ENCODE results near the gene MRPL53. TPM values are rescaled to one million over a fixed set of nuclear protein-coding genes. Genes with fewer than 3 reads are reported as not detected.

The MRPL53 gene
- total and polyA plus RNA-seq, 2 of the 13 experiments (the other 11 are each of a cell fraction or from before 2014, with no cell fraction given) = 34.3 to 51.9 TPM

- TF ChIP-seq ZBTB25 (CRISPR knock-in tag; IDR thresholded peaks at IDR 0.05) = peak; percentile 94
- TF ChIP-seq ZSCAN21 (CRISPR knock-in tag; IDR thresholded peaks at IDR 0.05; ENCODE audit: borderline replicate concordance) = peak; percentile 98
- no peak for TF ChIP-seq CC2D1A (CRISPR knock-in tag; IDR thresholded peaks at IDR 0.05)
- peak; percentile 83 for TF ChIP-seq ZNF609 (CRISPR knock-in tag; IDR thresholded peaks at IDR 0.05; ENCODE audit: borderline replicate concordance)
- no peak for TF ChIP-seq NR3C1 (CRISPR knock-in tag; IDR thresholded peaks at IDR 0.05)
- peak; percentile 99 for TF ChIP-seq TARDBP (CRISPR knock-in tag; IDR thresholded peaks at IDR 0.05)
- peak; percentile 67; the same call in 1 of the 2 replicates for TF ChIP-seq ESRRA (CRISPR knock-in tag; IDR thresholded peaks at IDR 0.05; ENCODE audit: low read depth)
- TF ChIP-seq ZNF557 (CRISPR knock-in tag; IDR thresholded peaks at IDR 0.05) = no peak; the same call in 1 of the 2 replicates
- TF ChIP-seq PAWR (CRISPR knock-in tag; IDR thresholded peaks at IDR 0.05; ENCODE audit: borderline replicate concordance) = no peak
- TF ChIP-seq CBX1 (IDR thresholded peaks at IDR 0.05; ENCODE audit: low read depth) = peak; percentile 75
- peak; percentile 72; the same call in 1 of the 2 replicates for TF ChIP-seq CHCHD3 (CRISPR knock-in tag; IDR thresholded peaks at IDR 0.05)
- TF ChIP-seq ZNF780A (CRISPR knock-in tag; IDR thresholded peaks at IDR 0.05) = no peak; the same call in 1 of the 2 replicates
- TF ChIP-seq PRDM10 (CRISPR knock-in tag; IDR thresholded peaks at IDR 0.05; ENCODE audit: low read depth) = peak; percentile 55; the same call in 1 of the 2 replicates
- TF ChIP-seq ZNF335 (CRISPR knock-in tag; IDR thresholded peaks at IDR 0.05) = peak; percentile 93; the same call in 1 of the 2 replicates
- peak; percentile 69 for TF ChIP-seq ZNF292 (CRISPR knock-in tag; IDR thresholded peaks at IDR 0.05; ENCODE audit: borderline replicate concordance, low read depth)
- TF ChIP-seq SNRNP70 (IDR thresholded peaks at IDR 0.05; ENCODE audit: low read depth, low read length) = no peak
- TF ChIP-seq EP300 (IDR thresholded peaks at IDR 0.05; ENCODE audit: low read depth in 2 of 2, low read length in 2 of 2) = peak in 1 of 2 experiments; percentile 54; a peak in 2 of 4 replicates
- peak; percentile 67 for TF ChIP-seq EP300 (CRISPR knock-in tag; IDR thresholded peaks at IDR 0.05; ENCODE audit: borderline replicate concordance)
- peak; percentile 98 for TF ChIP-seq NFKB2 (CRISPR knock-in tag; IDR thresholded peaks at IDR 0.05; ENCODE audit: borderline replicate concordance)
Measured at GRCh38 chr2:74472086-74472944, at the start of gene MRPL53 (continued).

All from HepG2 (cell line).